ENCODE results near the gene PSMB3.

PSMB3 gene

DNA sequence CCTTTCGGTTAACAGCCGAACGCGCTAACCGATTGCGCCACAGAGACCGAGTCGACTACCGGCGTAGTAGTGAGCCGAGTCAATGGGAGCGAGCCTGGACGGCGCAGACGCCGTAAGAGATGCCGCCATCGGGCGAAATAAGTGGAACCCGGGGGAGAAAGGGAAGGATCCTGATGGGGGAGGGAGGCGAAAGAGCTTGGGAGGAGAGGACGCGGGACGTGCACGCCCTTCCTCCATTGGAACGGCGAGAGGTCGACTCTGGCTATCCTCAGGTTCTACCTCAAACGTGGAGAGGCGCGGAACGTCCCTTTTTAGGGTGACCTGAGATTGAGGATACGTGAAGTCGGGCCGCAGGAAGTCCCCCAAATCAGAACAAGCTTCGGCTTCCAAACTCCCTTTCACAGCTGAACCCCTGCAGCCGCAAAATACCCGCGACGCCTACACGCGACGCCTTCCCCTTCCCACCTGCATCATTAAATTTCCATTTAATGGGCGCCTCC lies 683 bp upstream of the PSMB3 start (continued):
- TF ChIP-seq ZBTB44 (tag by site-specific recombination; IDR thresholded peaks at IDR 0.05), result no peak
- TF ChIP-seq SCRT2 (tag by site-specific recombination; IDR thresholded peaks at IDR 0.05), result no peak
- TF ChIP-seq ZNF112 (tag by site-specific recombination; IDR thresholded peaks at IDR 0.05), result no peak
- TF ChIP-seq, protein P1, sequence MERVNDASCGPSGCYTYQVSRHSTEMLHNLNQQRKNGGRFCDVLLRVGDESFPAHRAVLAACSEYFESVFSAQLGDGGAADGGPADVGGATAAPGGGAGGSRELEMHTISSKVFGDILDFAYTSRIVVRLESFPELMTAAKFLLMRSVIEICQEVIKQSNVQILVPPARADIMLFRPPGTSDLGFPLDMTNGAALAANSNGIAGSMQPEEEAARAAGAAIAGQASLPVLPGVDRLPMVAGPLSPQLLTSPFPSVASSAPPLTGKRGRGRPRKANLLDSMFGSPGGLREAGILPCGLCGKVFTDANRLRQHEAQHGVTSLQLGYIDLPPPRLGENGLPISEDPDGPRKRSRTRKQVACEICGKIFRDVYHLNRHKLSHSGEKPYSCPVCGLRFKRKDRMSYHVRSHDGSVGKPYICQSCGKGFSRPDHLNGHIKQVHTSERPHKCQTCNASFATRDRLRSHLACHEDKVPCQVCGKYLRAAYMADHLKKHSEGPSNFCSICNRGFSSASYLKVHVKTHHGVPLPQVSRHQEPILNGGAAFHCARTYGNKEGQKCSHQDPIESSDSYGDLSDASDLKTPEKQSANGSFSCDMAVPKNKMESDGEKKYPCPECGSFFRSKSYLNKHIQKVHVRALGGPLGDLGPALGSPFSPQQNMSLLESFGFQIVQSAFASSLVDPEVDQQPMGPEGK (tag by site-specific recombination; IDR thresholded peaks at IDR 0.05), result peak; percentile 87
- no peak for TF ChIP-seq ZSCAN5A (tag by site-specific recombination; IDR thresholded peaks at IDR 0.05)
- no peak for TF ChIP-seq ZNF157 (tag by site-specific recombination; IDR thresholded peaks at IDR 0.05)
- TF ChIP-seq ZNF292 (tag by site-specific recombination; IDR thresholded peaks at IDR 0.05; ENCODE audit: borderline replicate concordance, low read depth), result no peak
- TF ChIP-seq, protein P2, sequence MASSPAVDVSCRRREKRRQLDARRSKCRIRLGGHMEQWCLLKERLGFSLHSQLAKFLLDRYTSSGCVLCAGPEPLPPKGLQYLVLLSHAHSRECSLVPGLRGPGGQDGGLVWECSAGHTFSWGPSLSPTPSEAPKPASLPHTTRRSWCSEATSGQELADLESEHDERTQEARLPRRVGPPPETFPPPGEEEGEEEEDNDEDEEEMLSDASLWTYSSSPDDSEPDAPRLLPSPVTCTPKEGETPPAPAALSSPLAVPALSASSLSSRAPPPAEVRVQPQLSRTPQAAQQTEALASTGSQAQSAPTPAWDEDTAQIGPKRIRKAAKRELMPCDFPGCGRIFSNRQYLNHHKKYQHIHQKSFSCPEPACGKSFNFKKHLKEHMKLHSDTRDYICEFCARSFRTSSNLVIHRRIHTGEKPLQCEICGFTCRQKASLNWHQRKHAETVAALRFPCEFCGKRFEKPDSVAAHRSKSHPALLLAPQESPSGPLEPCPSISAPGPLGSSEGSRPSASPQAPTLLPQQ (tag by site-specific recombination; IDR thresholded peaks at IDR 0.05), result peak; percentile 42; the same call in 1 of the 2 replicates
- no peak for TF ChIP-seq ZNF416 (tag by site-specific recombination; IDR thresholded peaks at IDR 0.05)
- TF ChIP-seq KLF8 (tag by site-specific recombination; IDR thresholded peaks at IDR 0.05), result peak; percentile 76
- TF ChIP-seq ZBTB20 (tag by site-specific recombination; IDR thresholded peaks at IDR 0.05), result peak; percentile 45
- TF ChIP-seq ZNF18 (tag by site-specific recombination; IDR thresholded peaks at IDR 0.05), result peak; percentile 12; the same call in 1 of the 2 replicates
- no peak; the same call in 1 of the 2 replicates for TF ChIP-seq ZNF391 (tag by site-specific recombination; IDR thresholded peaks at IDR 0.05; ENCODE audit: borderline replicate concordance, low read depth)
- TF ChIP-seq, protein P3, sequence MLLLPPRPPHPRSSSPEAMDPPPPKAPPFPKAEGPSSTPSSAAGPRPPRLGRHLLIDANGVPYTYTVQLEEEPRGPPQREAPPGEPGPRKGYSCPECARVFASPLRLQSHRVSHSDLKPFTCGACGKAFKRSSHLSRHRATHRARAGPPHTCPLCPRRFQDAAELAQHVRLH (tag by site-specific recombination; IDR thresholded peaks at IDR 0.05), result peak; percentile 78
- no peak for TF ChIP-seq ZNF132 (tag by site-specific recombination; IDR thresholded peaks at IDR 0.05; ENCODE audit: borderline replicate concordance)
- no peak for TF ChIP-seq RBAK (tag by site-specific recombination; IDR thresholded peaks at IDR 0.05)
- TF ChIP-seq ZNF544 (tag by site-specific recombination; IDR thresholded peaks at IDR 0.05), result no peak
- no peak for TF ChIP-seq ZNF239 (tag by site-specific recombination; IDR thresholded peaks at IDR 0.05)
- peak; percentile 31; the same call in 1 of the 2 replicates for TF ChIP-seq ZNF701 (tag by site-specific recombination; IDR thresholded peaks at IDR 0.05)
- no peak for TF ChIP-seq ZFP41 (tag by site-specific recombination; IDR thresholded peaks at IDR 0.05; ENCODE audit: borderline replicate concordance)
- no peak; the same call in 1 of the 2 replicates for TF ChIP-seq ZNF223 (tag by site-specific recombination; IDR thresholded peaks at IDR 0.05)
- 0 out of 2 replicates have a peak, but pooled peaks have one; percentile 12 for TF ChIP-seq ZXDB (tag by site-specific recombination; IDR thresholded peaks at IDR 0.05)
- TF ChIP-seq ZNF792 (tag by site-specific recombination; IDR thresholded peaks at IDR 0.05), result peak; percentile 32; the same call in 1 of the 2 replicates
- TF ChIP-seq ZFP69B (tag by site-specific recombination; IDR thresholded peaks at IDR 0.05), result peak; percentile 16; the same call in 1 of the 2 replicates
- TF ChIP-seq ZNF394 (tag by site-specific recombination; IDR thresholded peaks at IDR 0.05; ENCODE audit: borderline replicate concordance), result peak; percentile 55; the same call in 1 of the 2 replicates
- no peak for TF ChIP-seq ZBTB1 (tag by site-specific recombination; IDR thresholded peaks at IDR 0.05)
- peak; percentile 68; the same call in 1 of the 2 replicates for TF ChIP-seq ZNF558 (tag by site-specific recombination; IDR thresholded peaks at IDR 0.05)
- no peak for TF ChIP-seq ZNF488 (tag by site-specific recombination; IDR thresholded peaks at IDR 0.05)
- TF ChIP-seq ZNF221 (tag by site-specific recombination; IDR thresholded peaks at IDR 0.05; ENCODE audit: borderline replicate concordance), result no peak
- TF ChIP-seq, protein P4, sequence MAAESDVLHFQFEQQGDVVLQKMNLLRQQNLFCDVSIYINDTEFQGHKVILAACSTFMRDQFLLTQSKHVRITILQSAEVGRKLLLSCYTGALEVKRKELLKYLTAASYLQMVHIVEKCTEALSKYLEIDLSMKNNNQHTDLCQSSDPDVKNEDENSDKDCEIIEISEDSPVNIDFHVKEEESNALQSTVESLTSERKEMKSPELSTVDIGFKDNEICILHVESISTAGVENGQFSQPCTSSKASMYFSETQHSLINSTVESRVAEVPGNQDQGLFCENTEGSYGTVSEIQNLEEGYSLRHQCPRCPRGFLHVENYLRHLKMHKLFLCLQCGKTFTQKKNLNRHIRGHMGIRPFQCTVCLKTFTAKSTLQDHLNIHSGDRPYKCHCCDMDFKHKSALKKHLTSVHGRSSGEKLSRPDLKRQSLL (tag by site-specific recombination; IDR thresholded peaks at IDR 0.05), result peak; percentile 50; the same call in 1 of the 2 replicates

Data from HEK293 (cell line).